HCT116 (cell line): ENCODE results near the gene THADA. TPM values are rescaled to one million over a fixed set of nuclear protein-coding genes. Genes with fewer than 3 reads are reported as not detected.

Source experiments
- ATAC-seq: fragments of 200-7000 bp; cut with Tn5 transposase; 2 replicates; pipeline ENCODE4 v1.9.1; 2020; ENCODE audit warnings: mild to moderate bottlenecking, moderate library complexity
- BruUV-seq: library from RNA; stranded (reverse); fragments of 400-500 nt; replicated peaks from 2 replicates; lab custom pipeline; 2021; lab: Mats Ljungman, UMichigan
- CTCF ChIA-PET: fragments of 300-600 bp; sonication (Branson Sonifier 250); formaldehyde crosslinking; loops from one replicate; lab custom pipeline; 2021; ENCODE audit warnings: antibody characterized with exemption; lab: Charles Lee
- POLR2A ChIA-PET: fragments of 300-600, 350-600 bp; sonication (Branson Sonifier 250); formaldehyde crosslinking; loops from one replicate; lab custom pipeline; 2021; ENCODE audit warnings: antibody characterized with exemption; lab: Charles Lee
- RAD21 ChIA-PET, 2 experiments: fragments of 300-600 bp; sonication (Branson Sonifier 250); formaldehyde crosslinking; loops; one replicate each; lab custom pipeline; 2023; ENCODE audit warnings: low total read pairs in 2 of 2; ENCODE audit not compliant: uncharacterized antibody in 2 of 2, unreplicated experiment in 2 of 2, low non-redundant PET in 1 of 2; lab: Charles Lee
- DNase-seq: peaks from one replicate; pipeline ENCODE4 v3.0.0-alpha.2; 2010; ENCODE audit warnings: low read depth, low spot score
- H2AFZ ChIP-seq: fragments of 200-600 bp; shearing (Covaris generic), sonication (generic); 2 replicates; pipeline ENCODE4 v1.6.1; 2017; ENCODE audit warnings: low read depth, mixed run types, mixed read lengths, antibody characterized with exemption, low read length; ENCODE audit not compliant: poor library complexity, severe bottlenecking
- H3K27ac ChIP-seq: 2 replicates; pipeline ENCODE4 v1.5.1; 2012; ENCODE audit warnings: low read depth, low read length
- H3K27me3 ChIP-seq: fragments of 200-600 bp; sonication (generic); 2 replicates; pipeline ENCODE4 v1.6.1; 2016; ENCODE audit warnings: mixed run types, low read length, mixed read lengths; ENCODE audit not compliant: insufficient read depth
- H3K36me3 ChIP-seq, 2 experiments: fragments of 200-500 bp in 1 of 2; fragments of 200-600 bp in 1 of 2; sonication (Bioruptor generic) in 1 of 2; sonication (generic) in 1 of 2; 2 replicates each; pipeline versions ENCODE4 v1.5.1 to v1.6.1; 2014 to 2016; ENCODE audit warnings: low read length in 2 of 2, inconsistent platforms in 1 of 2, mixed read lengths in 1 of 2, mixed run types in 1 of 2; ENCODE audit not compliant: insufficient read depth in 2 of 2, control insufficient read depth in 1 of 2
- H3K4me1 ChIP-seq, 2 experiments: fragments of 200-600 bp in 1 of 2; sonication (generic) in 1 of 2; 2 replicates each; pipeline versions ENCODE4 v1.5.1 to v1.6.1; 2012 to 2017; ENCODE audit warnings: low read length in 2 of 2, inconsistent platforms in 1 of 2, mild to moderate bottlenecking in 1 of 2, mixed read lengths in 1 of 2, mixed run types in 1 of 2, moderate library complexity in 1 of 2; ENCODE audit not compliant: insufficient read depth in 2 of 2, control insufficient read depth in 1 of 2
- H3K4me2 ChIP-seq: fragments of 200-600 bp; sonication (generic); 2 replicates; pipeline ENCODE4 v1.6.1; 2017; ENCODE audit warnings: mixed run types, low read length, mixed read lengths
- H3K4me3 ChIP-seq, 2 experiments: fragments of 200-600 bp in 1 of 2; sonication (generic) in 1 of 2; replicated peaks in 1 of 2; 2 replicates each; pipeline ENCODE4 v1.5.1; 2011 to 2016; ENCODE audit warnings: low read length in 2 of 2, control low read depth in 1 of 2, low read depth in 1 of 2, mild to moderate bottlenecking in 1 of 2, mixed read lengths in 1 of 2, mixed run types in 1 of 2
- H3K79me2 ChIP-seq: fragments of 200-600 bp; sonication (generic); 2 replicates; pipeline ENCODE4 v1.6.1; 2017; ENCODE audit warnings: mild to moderate bottlenecking, mixed run types, low read length, moderate library complexity, mixed read lengths; ENCODE audit not compliant: insufficient read depth
- H3K9ac ChIP-seq: fragments of 200-600 bp; sonication (generic); 2 replicates; pipeline ENCODE4 v1.6.1; 2016; ENCODE audit warnings: low read length, mixed read lengths
- H3K9me2 ChIP-seq: fragments of 200-600 bp; sonication (generic), shearing (Covaris generic); 2 replicates; pipeline ENCODE4 v1.6.1; 2017; ENCODE audit warnings: mixed run types, mild to moderate bottlenecking, moderate library complexity; ENCODE audit not compliant: insufficient read depth
- H3K9me3 ChIP-seq, 2 experiments: fragments of 200-500 bp in 1 of 2; fragments of 200-600 bp in 1 of 2; sonication (Bioruptor generic) in 1 of 2; sonication (generic) in 1 of 2; 2 replicates each; pipeline ENCODE4 v1.6.1; 2014 to 2017; ENCODE audit warnings: low read length in 2 of 2, mixed read lengths in 2 of 2, inconsistent platforms in 1 of 2, low read depth in 1 of 2, mild to moderate bottlenecking in 1 of 2, mixed run types in 1 of 2, moderate library complexity in 1 of 2; ENCODE audit not compliant: control insufficient read depth in 1 of 2, insufficient read depth in 1 of 2
- H4K20me1 ChIP-seq: fragments of 200-600 bp; sonication (generic), shearing (Covaris generic); 2 replicates; pipeline ENCODE4 v1.6.1; 2017; ENCODE audit warnings: mixed run types, mild to moderate bottlenecking, moderate library complexity; ENCODE audit not compliant: insufficient read depth
- CBX3 ChIP-seq: IDR thresholded peaks from 2 replicates; pipeline ENCODE4 v1.6.1; 2012; ENCODE audit warnings: low read depth
- EGR1 ChIP-seq: IDR thresholded peaks from 2 replicates; pipeline ENCODE4 v1.6.1; 2012; ENCODE audit warnings: low read depth
- FOSL1 ChIP-seq: IDR thresholded peaks from 2 replicates; pipeline ENCODE4 v1.6.1; 2012; ENCODE audit warnings: low read depth
- RAD21 ChIP-seq: IDR thresholded peaks from 2 replicates; pipeline ENCODE4 v1.6.1; 2012; ENCODE audit warnings: low read depth, mild to moderate bottlenecking
- SIN3A ChIP-seq: IDR thresholded peaks from 2 replicates; pipeline ENCODE4 v1.6.1; 2012; ENCODE audit warnings: low read depth
- SRF ChIP-seq: IDR thresholded peaks from 2 replicates; pipeline ENCODE4 v1.6.1; 2012; ENCODE audit warnings: low read depth
- TCF7L2 ChIP-seq: IDR thresholded peaks from 2 replicates; pipeline ENCODE4 v1.7.0; 2011; ENCODE audit warnings: borderline replicate concordance, inconsistent platforms; ENCODE audit not compliant: insufficient read depth, insufficient read length; ENCODE audit errors: extremely low read depth
- YY1 ChIP-seq: IDR thresholded peaks from 2 replicates; pipeline ENCODE4 v1.6.1; 2011; ENCODE audit warnings: low read length, low read depth, moderate library complexity, mild to moderate bottlenecking; ENCODE audit not compliant: insufficient replicate concordance; ENCODE audit errors: extremely low read depth
- intact Hi-C: fragments of 100-400 bp; cut with micrococcal nuclease; formaldehyde crosslinking; loops from 2 replicates; pipeline ENCODE4 v1.10.0; 2022
- total RNA-seq: library from RNA; stranded (reverse); gene quantifications from one replicate; pipeline ENCODE4 v1.2.1, GENCODE V29; 2021; ENCODE audit not compliant: unreplicated experiment

THADA gene
- total RNA-seq, 1 experiment from 2014 or later: 30.7 TPM

GRCh38 chr2:43274721-43275120 is 321.1 kb downstream of the THADA start:
- CTCF ChIA-PET: no interaction called here
- BruUV-seq: no TSS peak
- H3K36me3 ChIP-seq: no peaks in the 10 kb centered on the region
- ATAC-seq (no peak), DNase-seq (no peak)
- H3K9ac ChIP-seq: no peak overlapping the region
- no peaks in the 10 kb centered on the region for H4K20me1 ChIP-seq
- no peaks in the 10 kb centered on the region for H3K9me3 ChIP-seq
- TF ChIP-seq YY1: no peak
- no peak for TF ChIP-seq FOSL1
- H3K4me1 ChIP-seq: peaks cover 14 to 18% of the 10 kb centered on the region in 2 experiments
- POLR2A ChIA-PET: no interaction called here
- H3K9me2 ChIP-seq: no peaks in the 10 kb centered on the region
- H3K4me2 ChIP-seq: no peak overlapping the region
- RAD21 ChIA-PET: no interaction called here
- H2AFZ ChIP-seq: no peak overlapping the region
- H3K4me3 ChIP-seq: no peak overlapping the region
- H3K79me2 ChIP-seq: no peaks in the 10 kb centered on the region
- intact Hi-C loops: no loop called here
- H3K27me3 ChIP-seq: no peaks in the 10 kb centered on the region
- H3K27ac ChIP-seq: no peak overlapping the region

GRCh38 chr2:43274055-43274454 is 321.8 kb downstream of the THADA start:
- intact Hi-C loops: no loop called here
- Histone ChIP-seq H3K9me3 (no peaks in the 10 kb centered on the region), H3K4me1 (peaks cover 14 to 18% of the 10 kb centered on the region in 2 experiments), H3K4me2 (no peak overlapping the region), H3K27me3 (no peaks in the 10 kb centered on the region), H3K79me2 (no peaks in the 10 kb centered on the region), H2AFZ (no peak overlapping the region), H3K27ac (no peak overlapping the region), H3K36me3 (no peaks in the 10 kb centered on the region), H3K9ac (no peak overlapping the region), H4K20me1 (no peaks in the 10 kb centered on the region), H3K9me2 (no peaks in the 10 kb centered on the region), H3K4me3 (no peak overlapping the region)
- ATAC-seq (no peak), DNase-seq (no peak)
- CTCF ChIA-PET: no interaction called here
- TF ChIP-seq SIN3A: no peak
- TF ChIP-seq CBX3: no peak
- no peak for TF ChIP-seq EGR1
- no peak for TF ChIP-seq TCF7L2
- no peak for TF ChIP-seq RAD21
- no peak for TF ChIP-seq SRF
- RAD21 ChIA-PET: no interaction called here
- BruUV-seq: no TSS peak
- POLR2A ChIA-PET: no interaction called here
